ENCODE results near the gene TBCEL.

- TF ChIP-seq POLR2A (IDR thresholded peaks at IDR 0.05; ENCODE audit: low read depth, low read length), result no peak
- TF ChIP-seq ASH2L (IDR thresholded peaks at IDR 0.05; ENCODE audit: borderline replicate concordance, low read depth), result no peak
- TF ChIP-seq CTCF (IDR thresholded peaks at IDR 0.05 in 2 of 3, conservative IDR thresholded peaks at IDR 0.05 in 1 of 3; ENCODE audit: control insufficient read depth in 2 of 3, extremely low read depth in 1 of 3, insufficient read depth in 1 of 3, low read depth in 3 of 3, low read length in 3 of 3), result no peak
- TF ChIP-seq ZBTB33 (IDR thresholded peaks at IDR 0.05), result no peak
- TF ChIP-seq CBFB (IDR thresholded peaks at IDR 0.05; ENCODE audit: low read depth), result no peak
- no peak for TF ChIP-seq EZH2 (IDR thresholded peaks at IDR 0.05; ENCODE audit: borderline replicate concordance, control insufficient read depth, low read depth, low read length)
- TF ChIP-seq EP300 (IDR thresholded peaks at IDR 0.05; ENCODE audit: borderline replicate concordance in 1 of 2, control insufficient read depth in 1 of 2, low read depth in 2 of 2, low read length in 2 of 2), result no peak
- TF ChIP-seq EED (IDR thresholded peaks at IDR 0.05; ENCODE audit: low read depth), result no peak
- TF ChIP-seq HDAC6 (IDR thresholded peaks at IDR 0.05; ENCODE audit: unreplicated experiment), result no peak
- no peak for TF ChIP-seq CEBPB (IDR thresholded peaks at IDR 0.05; ENCODE audit: borderline replicate concordance in 1 of 2, low read depth in 2 of 2, low read length in 2 of 2)
- TF ChIP-seq RAD21 (IDR thresholded peaks at IDR 0.05; ENCODE audit: insufficient read depth, low read depth, low read length), result no peak
- no peak for TF ChIP-seq E2F8 (IDR thresholded peaks at IDR 0.05; ENCODE audit: low read depth, partially characterized antibody)
- no peak for TF ChIP-seq MXI1 (IDR thresholded peaks at IDR 0.05; ENCODE audit: low read depth, low read length)
- no peak for TF ChIP-seq TAF1 (IDR thresholded peaks at IDR 0.05; ENCODE audit: borderline replicate concordance, low read depth, low read length)
Observed at GRCh38 chr11:121129362-121130340, 105.7 kb downstream of the TBCEL start.
